Ramos (cell line): ENCODE data around the gene FICD.

Experiments used
- in situ Hi-C: fragments of 300-500 bp; cut with MboI; formaldehyde crosslinking; loops from one replicate; pipeline ENCODE4 v1.14.3; 2022; ENCODE audit warnings: low sequenced_read_pairs; ENCODE audit not compliant: unreplicated experiment

FICD gene

GRCh38 chr12:108495823-108496579, 19.1 kb upstream of the FICD start:
- in situ Hi-C loops = no loop called here

GRCh38 chr12:108498136-108498535, 16.9 kb upstream of the FICD start:
- in situ Hi-C loops = no loop called here

- in situ Hi-C loops = loop anchor here (25.0 kb wide), 1 partner anchor 816 kb away; the partner anchor contains the start of gene PWP1
Observed at GRCh38 chr12:108502922-108503321, 12.2 kb upstream of the FICD start.

DNA sequence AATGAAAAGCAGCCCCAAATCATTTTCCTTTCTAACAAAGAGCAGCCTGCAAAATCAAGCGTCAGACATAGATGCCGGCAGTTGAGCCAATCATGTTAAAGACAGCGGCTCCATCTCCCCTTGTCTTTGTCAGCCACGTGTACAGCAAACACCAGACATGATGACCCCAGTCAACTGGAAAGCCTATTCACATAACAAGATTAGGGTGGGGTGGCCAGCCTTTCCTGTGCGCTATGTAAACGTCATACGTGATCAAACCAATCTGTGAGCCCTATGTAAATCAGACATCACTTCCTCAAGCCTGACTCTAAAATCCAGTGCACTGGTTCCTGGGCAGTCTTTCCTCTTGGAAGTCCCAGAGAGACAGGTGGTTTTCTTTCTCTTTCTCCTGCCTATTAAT, 9.9 kb upstream of the FICD start:
- in situ Hi-C loops = loop anchor here (25.0 kb wide), 1 partner anchor 818 kb away; the partner anchor contains the start of gene PWP1

DNA sequence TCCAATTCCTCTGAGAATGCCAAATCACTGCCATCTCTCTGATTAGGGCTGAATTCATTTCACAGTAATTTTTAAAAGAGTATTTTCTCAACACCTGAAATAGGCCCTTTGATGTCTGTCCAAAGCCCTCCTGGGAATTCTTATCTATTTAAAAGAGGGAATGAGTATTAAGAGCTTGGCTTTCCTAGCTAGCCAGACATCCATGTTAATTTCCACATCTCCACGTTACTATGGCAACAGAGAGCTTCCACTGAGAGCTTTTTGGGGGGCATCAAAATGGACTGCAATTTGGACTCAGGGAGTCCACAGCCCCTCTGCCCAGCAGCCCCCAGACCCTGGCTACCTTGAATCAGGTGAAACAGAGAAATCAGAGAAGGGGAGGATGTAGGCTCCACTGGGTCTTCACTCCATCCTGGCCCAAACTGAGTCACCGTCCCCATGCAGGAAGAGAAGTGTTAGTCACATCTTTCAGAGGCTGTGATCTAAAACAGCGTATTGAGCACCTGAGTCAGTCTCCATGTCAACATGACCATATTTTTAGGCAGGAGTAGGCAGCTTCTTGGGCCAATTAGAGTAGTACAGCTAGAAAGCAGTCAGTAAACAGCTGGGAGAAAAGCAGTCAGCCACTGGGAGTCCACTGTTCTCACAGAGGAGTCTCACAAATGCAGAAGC, 7.0 kb upstream of the FICD start:
- in situ Hi-C loops = loop anchor here (25.0 kb wide), 1 partner anchor 821 kb away; the partner anchor contains the start of gene PWP1

DNA sequence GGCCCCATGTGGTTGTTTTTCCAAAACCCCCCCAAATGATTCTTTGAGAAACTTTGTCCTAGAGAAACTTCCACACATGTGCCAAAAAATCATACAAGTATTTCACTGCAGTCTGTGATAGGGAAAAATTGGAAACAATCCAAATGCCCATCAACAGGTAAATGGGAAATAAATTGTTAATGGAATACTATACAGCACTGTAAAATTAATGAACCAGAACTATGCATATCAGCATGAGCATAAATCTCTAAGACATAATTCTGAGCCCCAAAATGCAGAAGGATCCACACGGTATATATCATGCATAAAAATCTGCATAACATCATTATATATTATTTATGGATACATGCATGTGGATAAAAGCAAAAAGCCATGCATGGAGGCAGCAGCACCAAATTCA, 5.3 kb upstream of the FICD start:
- in situ Hi-C loops = loop anchor here (25.0 kb wide), 1 partner anchor 823 kb away; the partner anchor contains the start of gene PWP1

DNA sequence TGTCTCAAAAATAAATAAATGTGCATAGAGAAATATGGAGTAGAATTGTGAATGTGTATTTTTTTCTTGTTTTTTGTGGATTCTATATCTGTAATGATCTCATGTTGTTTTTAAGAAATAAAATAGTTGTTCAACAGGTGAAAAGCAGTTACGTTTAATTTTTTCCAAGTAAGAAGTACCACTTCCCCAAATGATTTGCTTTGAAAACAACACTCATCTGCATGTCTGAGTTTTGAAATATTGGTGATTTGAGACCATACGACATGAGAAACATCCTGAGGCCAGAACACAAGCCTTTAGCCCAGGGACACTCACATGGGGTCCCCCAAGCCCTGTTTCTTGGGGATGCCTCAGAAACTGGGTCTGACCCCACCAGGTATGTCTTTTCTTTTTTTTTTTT, 4.2 kb upstream of the FICD start:
- in situ Hi-C loops = loop anchor here (25.0 kb wide), 1 partner anchor 824 kb away; the partner anchor contains the start of gene PWP1

DNA sequence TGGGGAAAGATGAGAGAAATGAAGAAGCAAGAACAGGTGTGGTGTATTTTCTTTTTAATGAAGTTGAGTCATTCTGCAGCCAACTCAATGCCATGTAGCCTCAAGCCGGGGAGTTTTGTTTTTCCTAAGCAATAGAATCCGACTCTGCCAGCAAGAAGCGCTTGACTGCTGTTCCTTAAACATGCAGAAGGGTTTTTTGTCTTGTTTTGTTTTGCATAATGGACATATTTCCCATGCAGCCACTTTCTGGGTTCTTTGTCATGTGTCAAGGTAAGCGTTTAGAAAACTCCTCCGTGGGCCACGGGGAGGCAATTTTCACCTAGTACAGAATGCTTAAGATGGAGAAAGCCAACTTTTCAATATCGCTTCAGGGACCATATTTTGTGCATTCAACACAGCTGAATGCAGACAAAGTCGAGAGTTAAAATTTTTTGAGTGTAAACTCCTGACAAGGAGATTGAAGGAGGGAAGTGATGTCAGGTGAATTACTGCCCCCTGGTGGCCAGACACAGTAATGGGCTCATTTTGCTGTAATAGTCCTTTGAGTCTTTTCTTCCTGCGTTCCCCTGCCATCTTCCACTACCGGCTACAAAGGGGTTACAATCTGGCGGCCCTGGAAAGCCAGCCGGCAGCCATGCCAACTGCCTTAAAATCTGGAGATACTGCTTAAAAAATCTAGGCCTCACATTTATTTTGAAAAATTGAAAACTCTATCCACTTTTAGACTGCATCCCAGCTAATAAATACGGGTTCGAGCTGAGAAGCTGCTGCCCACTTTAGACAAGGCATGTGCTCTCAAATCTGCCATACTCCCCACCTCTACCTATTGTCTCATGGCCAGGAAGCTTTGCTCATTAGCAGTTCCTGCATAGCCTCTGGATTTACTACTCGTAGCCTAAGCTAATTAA, 3.2 kb upstream of the FICD start:
- in situ Hi-C loops = loop anchor here (25.0 kb wide), 1 partner anchor 825 kb away; the partner anchor contains the start of gene PWP1

GRCh38 chr12:108514468-108514972, 557 bp upstream of the FICD start:
- in situ Hi-C loops = loop anchor here (25.0 kb wide), 1 partner anchor 827 kb away; the partner anchor contains the start of gene PWP1

DNA sequence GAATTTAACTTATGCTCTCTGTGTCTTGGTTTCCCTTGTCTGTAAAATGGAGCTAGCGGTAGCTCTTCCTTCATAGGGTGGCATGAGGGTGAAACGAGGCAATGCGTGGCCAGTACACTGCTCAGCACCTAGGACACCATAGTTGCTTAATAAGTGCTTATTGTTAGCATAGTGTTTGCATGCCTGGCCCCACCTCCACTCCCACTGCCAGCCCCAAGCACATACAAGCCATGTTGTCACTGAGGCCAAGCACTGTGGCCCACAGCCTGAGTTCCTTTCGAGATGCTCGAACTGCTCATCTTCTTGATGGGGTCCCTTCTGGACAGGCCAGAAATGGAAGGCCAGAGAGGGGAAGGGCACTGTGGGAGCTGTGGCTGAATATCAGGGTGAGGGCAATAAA, 839 bp downstream of the FICD start:
- in situ Hi-C loops = loop anchor here (25.0 kb wide), 1 partner anchor 829 kb away; the partner anchor contains the start of gene PWP1

GRCh38 chr12:108516511-108517275, 1.6 kb downstream of the FICD start:
- in situ Hi-C loops = loop anchor here (25.0 kb wide), 1 partner anchor 829 kb away; the partner anchor contains the start of gene PWP1

DNA sequence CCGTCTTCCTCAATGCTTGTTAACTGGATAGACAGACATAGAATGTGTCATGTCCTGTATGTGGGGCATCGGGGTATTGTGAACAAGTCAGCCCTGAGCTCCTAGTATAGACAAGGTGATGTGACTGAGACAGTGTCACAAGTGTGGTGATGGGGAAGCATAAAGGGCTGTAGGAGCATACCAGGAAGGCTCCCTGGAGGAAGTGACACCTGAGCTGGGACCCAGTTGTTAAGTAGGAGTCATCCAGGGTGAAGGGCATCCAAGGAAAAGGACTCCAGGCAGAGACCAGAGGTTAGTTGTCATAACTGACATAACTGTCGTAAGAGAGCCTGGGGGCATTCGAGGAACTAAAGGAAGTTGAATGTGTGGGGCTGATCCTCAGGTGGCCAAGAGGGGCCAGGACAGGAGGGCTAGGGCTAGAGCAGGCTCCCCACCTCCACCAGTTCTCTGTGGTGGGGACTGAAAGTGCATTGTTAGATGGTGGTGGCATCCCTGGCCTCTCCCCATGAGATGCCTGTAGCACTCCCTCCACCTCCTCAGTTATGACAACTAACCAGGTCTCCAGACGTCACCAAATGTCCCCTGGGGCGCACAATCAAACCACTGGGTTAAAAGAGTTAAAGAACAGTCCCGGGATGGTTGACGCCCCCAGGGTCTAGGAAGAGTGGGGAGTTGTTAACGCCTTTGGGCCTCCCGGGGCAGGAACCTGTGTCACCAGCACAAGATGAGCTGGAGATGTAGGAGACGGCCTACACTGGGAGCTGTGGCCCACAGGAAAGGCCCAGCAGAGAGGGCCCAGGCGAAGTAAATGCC, 2.4 kb downstream of the FICD start:
- in situ Hi-C loops = loop anchor here (25.0 kb wide), 1 partner anchor 830 kb away; the partner anchor contains the start of gene PWP1

DNA sequence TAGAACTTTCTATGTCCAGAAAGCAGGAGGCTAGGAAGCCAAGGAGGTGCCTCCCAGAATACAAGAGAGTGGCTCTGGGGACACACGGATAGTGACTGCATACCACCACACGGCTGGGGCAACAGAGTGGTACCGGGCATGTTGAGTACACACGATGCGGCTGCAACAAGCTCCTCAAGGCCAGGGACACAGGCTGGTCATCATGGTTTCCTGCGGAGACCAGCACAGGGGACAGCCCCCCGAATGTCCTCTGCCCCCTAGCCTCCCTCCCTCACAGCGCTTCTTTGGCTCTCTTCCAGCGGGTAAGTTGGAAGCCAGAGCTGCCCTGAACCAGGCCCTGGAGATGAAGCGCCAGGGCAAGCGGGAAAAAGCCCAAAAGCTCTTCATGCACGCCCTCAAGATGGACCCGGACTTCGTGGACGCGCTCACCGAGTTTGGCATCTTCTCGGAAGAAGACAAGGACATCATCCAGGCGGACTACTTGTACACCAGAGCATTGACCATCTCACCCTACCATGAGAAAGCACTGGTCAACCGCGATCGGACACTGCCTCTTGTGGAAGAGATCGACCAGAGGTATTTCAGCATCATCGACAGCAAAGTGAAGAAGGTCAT, 3.1 kb downstream of the FICD start:
- in situ Hi-C loops = loop anchor here (25.0 kb wide), 1 partner anchor 831 kb away; the partner anchor contains the start of gene PWP1

DNA sequence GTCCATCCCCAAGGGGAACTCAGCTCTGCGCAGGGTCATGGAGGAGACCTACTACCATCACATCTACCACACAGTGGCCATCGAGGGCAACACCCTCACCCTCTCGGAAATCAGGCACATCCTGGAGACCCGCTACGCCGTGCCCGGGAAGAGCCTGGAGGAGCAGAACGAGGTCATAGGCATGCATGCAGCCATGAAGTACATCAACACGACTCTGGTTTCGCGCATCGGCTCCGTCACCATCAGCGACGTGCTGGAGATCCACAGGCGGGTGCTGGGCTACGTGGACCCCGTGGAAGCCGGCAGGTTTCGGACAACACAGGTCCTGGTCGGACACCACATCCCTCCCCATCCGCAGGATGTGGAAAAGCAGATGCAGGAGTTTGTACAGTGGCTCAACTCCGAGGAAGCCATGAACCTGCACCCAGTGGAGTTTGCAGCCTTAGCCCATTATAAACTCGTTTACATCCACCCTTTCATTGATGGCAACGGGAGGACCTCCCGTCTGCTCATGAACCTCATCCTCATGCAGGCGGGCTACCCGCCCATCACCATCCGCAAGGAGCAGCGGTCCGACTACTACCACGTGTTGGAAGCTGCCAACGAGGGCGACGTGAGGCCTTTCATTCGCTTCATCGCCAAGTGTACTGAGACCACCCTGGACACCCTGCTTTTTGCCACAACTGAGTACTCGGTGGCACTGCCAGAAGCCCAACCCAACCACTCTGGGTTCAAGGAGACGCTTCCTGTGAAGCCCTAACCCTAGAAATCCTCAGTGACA, 3.8 kb downstream of the FICD start:
- in situ Hi-C loops = loop anchor here (25.0 kb wide), 1 partner anchor 832 kb away; the partner anchor contains the start of gene PWP1

DNA sequence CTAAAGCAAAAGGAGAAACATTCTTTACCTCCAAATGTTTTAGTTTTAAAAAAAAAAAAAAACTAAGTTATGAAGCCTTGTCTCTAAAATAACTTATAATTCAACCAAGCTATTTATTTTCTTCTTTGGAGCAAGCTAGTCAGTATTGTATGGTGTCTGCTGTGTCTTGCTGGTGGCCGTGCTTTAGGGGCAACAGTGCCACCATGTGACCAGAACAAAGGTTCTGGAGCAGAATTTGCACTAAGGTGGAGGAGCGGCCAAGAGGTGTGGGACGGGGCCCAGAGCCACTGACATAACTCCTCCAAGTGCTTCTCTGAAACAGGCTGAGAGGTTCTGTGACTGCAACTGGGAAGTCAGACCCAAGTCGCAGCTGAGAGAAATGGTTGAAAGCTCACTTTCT, 4.5 kb downstream of the FICD start:
- in situ Hi-C loops = loop anchor here (25.0 kb wide), 1 partner anchor 832 kb away; the partner anchor contains the start of gene PWP1

DNA sequence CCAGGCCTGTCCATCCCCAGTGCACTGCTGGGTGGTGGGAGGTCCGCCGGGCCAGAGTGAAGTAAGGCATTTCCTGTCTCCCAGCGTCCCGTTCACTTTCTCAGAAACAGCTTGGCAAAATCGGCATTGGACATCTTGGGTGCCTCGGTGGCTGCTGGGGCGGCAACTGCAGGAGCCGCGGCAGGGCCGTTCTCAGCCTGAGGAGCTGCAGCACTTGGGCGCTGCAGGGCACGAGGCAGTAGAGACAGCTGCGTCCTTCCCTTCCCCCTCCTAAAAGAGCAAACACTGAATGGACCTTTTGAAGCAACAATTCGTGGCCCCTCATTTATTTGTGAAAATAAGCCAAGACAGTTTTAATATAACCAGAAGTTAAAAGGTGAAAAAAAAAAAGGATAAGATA, 8.3 kb downstream of the FICD start:
- in situ Hi-C loops = loop anchor here (25.0 kb wide), 1 partner anchor 836 kb away; the partner anchor contains the start of gene PWP1

DNA sequence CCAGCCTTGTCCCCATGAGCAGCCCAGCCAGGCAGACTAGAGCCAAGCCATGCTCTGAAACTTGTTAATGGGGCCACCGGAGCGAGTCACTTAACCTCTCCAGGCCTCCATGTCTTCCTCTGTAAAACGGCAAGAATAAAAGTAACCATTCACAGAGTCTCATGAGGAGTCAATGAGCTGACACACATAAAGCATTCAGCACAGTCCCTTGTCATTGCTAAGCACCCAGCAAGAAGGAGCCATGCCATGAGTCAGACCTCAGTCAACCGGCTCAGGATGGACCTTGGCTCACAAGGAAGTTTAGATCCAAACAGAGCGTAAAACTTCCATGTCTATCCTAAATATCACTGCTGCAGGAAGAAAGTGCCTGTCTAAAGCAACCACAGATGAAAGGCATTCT, 10.6 kb downstream of the FICD start:
- in situ Hi-C loops = no loop called here
